NCI-H82 treated with DMSO at 0.1 percent for 48 hours (cell line): ENCODE data around the gene PTGES.

Experiments
- DNase-seq: peaks from one replicate; lab custom pipeline; 2025; ENCODE audit not compliant: unreplicated experiment; lab: John Stamatoyannopoulos, UW

Gene PTGES

GRCh38 chr9:129695870-129696269 is 57.0 kb downstream of the PTGES start:
- DNase-seq: no peak

- no peak for DNase-seq
Measured at GRCh38 chr9:129694243-129694646, 58.6 kb downstream of the PTGES start.

- DNase-seq: no peak
Measured at GRCh38 chr9:129693741-129694140, 59.1 kb downstream of the PTGES start.

- DNase-seq: no peak
Measured at GRCh38 chr9:129692534-129692933, 60.3 kb downstream of the PTGES start.
